NK-92 (cell line): Measurements from ENCODE around the gene SIPA1L3.
"Not testable (repeated sequence)": the region's sequence is repeated elsewhere in the genome, so short reads cannot be mapped to it uniquely, and the experiment has no call there.

Experiments used
- DNase-seq: peaks from one replicate; lab custom pipeline; 2025; ENCODE audit not compliant: unreplicated experiment; lab: John Stamatoyannopoulos, UW

Gene SIPA1L3

DNA sequence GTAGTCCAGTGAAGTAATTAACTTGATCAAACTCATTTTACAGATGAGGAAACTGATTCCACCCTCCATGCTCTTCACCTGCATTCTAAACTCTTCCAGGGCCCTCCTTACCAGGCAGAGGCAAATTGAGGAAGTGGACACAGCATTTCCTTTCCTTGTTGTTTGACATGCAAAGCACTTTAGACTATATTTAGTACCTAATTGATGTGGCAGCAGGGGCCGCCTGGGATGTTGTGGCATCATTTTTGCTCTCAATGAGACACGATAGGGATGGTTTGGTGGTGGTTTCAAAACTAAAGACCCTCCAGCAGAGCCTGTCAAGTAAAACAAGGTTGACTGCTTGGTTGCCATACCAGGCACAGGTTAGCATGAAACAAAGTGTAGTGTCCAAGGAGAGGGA lies 7.9 kb downstream of the SIPA1L3 start:
- DNase-seq, result no peak

- DNase-seq, result no peak
Measured at GRCh38 chr19:37920591-37921450, 13.8 kb downstream of the SIPA1L3 start.

DNA sequence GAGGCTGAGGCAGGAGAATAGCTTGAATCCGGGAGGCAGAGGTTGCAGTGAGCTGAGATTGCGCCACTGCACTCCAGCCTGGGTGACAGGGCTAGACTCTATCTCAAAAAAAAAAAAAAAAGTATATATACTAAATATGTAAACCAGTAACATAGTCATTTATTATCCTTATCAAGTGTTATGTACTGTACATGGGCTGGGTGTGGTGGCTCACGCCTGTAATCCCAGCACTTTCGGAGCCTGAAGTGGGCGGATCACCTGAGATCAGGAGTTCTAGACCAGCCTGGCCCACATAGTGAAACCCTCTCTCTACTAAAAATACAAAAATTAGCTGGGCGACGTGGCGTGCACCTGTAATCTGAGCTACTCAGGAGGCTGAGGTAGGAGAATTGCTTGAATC lies 17.6 kb downstream of the SIPA1L3 start:
- not testable (repeated sequence) for DNase-seq

DNA sequence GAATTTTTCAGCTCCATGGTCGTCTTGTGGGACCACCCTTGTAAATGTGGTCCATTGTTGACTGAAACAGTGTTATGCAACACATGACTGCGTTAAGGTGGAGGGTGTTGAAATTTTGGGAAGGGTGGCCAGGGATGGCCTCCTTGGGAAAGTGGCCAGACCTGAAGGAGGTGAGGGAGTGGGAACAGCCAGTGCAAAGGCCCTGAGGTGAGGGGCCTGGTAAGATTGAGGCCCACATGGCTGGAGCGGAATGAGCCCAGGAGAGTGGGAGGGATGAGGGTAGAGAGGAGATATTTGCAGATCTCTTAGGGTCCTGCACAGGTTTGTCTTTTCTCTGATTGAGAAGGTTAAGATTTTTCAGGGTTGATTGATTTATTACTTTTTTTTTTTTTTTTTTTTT lies 18.2 kb downstream of the SIPA1L3 start:
- DNase-seq, result no peak

DNA sequence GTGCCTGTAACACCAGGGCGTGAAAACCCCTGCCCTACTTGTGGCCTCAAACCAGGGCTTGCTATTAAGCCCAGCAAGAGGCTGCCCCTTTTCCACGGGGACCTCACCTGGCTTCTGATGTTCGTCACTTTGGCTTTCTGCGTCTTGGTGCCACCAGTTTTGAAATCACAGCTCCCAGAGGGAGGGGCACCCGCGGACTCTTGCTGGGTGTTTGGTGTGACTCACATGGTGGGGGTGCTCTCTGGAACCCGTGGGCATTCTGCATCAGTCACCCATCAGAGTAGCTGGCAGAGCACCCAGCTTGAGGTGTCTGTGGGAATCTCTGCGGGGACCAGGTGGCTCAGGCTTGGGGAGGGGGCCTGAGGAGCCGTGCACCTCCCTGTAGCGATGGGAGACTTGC lies 19.2 kb downstream of the SIPA1L3 start:
- DNase-seq, result no peak

DNA sequence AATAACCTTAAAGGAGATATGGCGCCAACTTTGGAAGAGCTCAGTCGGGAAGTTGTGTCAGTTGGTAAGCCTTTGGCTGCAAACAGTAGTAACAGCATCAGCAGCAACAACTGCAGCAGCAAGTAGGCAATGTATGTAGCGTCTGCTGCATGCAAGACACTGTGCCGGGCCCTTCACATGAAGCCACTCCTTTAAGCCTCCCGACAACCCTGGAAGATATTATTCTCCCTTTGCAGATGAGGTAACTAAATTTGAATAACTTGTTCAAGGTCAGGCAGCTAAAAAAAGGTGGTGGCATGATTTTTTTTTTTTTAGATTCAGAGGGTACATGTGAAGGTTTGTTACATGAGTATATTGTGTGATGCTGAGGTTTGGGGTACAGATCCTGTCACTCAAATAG lies 19.7 kb downstream of the SIPA1L3 start:
- DNase-seq, result no peak

DNA sequence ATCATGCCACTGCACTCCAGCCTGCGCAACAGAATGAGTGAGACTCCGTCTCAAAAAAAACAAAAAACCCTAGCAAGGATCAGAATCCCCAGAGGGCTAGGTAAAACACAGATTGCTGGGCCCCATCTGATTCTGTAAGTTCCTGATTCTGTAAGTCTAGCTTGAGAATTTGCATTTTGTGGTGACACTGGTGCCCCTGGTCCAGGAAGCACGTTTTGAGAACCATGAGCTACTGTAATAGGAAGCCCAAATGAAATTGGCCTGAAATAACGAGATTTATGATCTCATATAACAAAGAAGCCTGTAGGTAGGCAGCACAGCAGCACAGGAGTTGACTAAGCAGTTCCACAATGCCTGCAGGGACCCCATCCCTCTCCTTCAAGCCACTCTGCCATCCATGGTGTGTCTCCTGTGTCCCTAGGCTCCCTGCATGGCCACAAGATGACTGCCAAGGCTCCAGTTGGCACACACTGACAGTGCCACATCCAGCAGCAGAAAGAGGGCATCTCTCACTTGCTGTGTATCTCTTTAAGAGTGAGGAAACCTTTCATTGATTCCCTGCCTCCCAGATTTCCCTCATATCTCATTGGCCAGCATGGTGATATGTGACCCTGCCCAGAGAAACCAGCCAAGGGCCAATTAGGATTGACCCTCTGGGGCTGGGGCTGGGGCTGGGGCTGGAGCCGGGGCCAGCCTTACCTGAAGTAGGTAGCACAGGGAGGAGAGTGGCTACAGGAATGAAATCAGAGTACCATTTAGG lies 21.7 kb downstream of the SIPA1L3 start:
- no peak for DNase-seq

DNA sequence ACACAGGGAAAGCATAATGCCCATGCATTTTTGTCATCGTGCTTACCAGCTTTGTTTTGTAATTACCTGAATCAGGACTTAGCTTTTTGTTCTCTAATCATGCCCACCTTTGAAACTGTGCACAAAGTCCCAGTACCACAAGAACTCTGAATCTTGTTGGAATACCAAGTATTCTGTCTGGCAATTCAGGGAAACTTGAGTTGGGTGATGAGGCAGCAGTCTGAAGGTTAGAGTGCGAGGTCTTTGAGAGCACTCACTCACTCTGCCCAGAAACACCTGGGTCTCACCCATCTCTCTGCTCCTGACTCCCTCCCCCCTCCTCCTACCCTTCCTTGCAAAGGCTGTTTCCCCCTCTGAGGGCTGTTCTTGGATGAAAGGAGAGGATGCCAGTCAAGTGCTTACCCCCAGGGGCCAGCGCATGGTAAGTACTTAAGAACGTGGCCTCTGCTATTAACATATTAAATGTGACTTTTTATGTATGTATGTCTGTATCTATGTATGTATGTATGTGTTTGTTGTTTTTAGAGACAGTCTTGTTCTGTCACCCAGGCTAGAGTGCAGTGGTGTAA lies 22.4 kb downstream of the SIPA1L3 start:
- no peak for DNase-seq

GRCh38 chr19:37930416-37930815 lies 23.4 kb downstream of the SIPA1L3 start:
- DNase-seq, result no peak

DNA sequence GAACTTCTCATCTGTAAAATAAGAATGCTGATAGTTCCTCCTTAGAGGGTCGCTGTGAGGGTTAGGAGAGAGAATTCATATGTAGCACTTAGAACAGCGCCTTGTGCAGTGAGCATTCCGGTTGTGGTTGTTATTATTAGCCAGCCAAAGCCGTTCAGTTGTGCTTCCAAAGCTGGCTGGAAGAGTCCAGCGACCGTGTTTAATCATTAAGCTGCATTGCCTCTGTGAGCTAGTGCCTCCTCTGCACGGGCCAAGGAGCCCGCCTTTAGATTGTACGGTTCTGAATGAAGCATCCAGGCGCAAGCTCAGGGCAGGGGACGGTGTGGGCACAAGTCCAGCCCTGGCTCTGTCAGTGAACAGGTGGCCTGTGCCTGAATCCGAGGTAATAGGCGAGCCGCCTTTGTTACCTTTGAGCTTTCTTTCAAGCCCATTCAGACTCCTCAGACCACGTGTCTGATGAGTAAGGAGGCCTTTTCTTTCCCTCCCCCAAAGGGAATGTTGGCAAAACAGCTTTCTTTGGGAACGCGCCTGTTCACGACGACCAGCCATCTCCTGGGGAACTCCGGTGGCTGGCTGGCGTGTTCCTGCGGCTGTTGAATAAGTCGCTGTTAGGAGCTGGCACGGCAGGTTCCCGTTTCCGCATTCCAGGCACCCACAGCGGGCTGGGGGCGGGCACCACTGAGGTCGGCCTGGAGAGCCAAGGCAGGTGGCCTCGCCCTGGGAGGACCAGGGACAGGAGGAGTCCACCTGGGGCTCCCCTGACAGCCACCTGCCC lies 25.1 kb downstream of the SIPA1L3 start:
- no peak for DNase-seq

- DNase-seq, result no peak
Measured at GRCh38 chr19:37932985-37933936, 26.3 kb downstream of the SIPA1L3 start.

GRCh38 chr19:37933937-37934358 lies 26.9 kb downstream of the SIPA1L3 start:
- no peak for DNase-seq

DNA sequence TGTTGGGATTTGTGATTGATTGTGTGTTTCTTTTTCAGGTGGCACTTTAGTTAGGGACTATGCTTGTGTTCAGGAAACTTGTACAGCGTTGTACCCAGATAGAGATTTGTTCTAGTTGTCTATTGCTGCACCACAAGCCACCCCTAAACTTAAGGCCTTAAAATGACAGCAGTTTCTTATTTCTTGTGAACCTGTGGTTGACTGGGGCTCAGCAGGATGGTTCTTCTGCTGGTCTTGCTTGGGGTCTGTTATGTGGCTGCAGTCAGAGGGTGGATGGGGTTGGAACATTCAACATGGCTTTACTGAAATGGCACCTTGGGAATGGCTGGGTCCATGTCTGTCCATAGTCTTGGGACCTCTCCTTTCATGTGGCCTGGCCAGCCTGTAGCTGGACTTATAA lies 28.3 kb downstream of the SIPA1L3 start:
- no peak for DNase-seq

DNA sequence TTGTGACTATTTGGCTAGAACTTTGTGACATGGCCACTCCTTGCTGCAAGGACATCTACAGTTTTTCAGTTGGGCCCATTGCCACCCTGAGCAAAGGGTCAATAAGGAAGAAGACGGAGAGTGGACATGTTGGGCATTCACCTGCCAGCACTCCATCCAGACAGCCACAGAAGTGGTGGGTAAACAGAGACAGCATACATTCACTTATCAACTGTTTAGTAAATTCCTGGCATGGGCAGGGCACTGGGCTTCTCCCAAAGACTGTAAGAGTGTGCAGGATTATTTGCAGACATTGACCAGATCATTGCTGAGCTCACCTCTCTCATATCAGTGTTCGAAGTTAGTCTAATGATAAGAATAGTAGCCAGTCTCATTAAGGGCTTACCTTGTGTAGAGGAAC lies 29.2 kb downstream of the SIPA1L3 start:
- no peak for DNase-seq

GRCh38 chr19:37936886-37937285 lies 29.9 kb downstream of the SIPA1L3 start:
- DNase-seq, result no peak

DNA sequence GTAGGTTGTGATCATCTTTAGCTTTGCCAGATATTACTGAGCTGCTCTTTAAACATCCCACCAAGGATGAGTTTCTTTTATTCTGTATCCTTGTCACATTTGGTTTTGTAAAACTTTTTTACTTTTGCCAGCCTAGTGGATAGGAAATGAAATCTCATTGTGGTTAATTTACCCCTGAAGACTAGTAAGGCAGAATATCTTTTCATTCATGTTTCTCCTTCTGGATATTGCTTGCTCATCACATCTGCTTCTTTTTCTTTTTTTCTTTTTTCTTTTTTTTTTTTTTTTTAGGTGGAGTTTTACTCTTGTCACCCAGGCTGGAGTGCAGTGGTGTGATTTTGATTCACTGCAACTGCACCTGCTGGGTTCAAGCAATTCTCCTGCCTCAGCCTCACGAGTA lies 31.3 kb downstream of the SIPA1L3 start:
- DNase-seq, result no peak

DNA sequence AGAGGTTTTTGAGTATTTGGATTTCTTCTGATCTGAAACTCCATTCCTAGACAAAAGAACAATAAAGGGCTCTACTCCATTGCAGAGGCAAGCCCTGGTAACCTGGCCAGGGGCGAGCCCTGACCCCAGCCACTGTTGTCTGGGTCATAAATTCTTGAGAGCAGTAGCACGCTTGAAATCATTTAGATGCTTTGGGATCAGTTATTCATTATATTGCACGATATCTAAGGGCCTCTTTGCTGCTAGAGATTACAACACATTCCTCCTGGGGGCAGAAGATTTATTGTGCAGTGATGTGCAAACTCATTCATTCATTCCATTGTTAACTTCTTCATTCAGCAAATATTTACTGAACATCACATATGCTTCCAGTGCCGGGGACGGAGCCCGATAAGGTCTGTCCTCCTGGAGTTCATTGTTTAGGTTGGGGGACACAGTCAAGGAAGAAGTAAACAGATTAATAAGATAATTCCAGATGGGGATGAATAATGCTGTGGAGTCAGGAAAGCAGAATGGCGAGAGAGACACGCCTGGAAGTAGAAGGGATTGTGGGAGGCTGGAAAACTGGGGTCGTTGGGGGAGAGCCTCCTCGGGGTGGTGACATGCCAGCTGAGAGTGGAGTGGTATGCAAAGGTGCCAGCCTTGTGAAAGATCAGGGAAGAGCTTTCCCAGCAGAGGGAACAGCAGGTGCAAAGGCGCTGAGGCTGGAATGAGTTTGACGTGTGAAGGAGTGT lies 34.9 kb downstream of the SIPA1L3 start:
- DNase-seq, result no peak

GRCh38 chr19:37942516-37942902 lies 35.5 kb downstream of the SIPA1L3 start:
- DNase-seq, result no peak

DNA sequence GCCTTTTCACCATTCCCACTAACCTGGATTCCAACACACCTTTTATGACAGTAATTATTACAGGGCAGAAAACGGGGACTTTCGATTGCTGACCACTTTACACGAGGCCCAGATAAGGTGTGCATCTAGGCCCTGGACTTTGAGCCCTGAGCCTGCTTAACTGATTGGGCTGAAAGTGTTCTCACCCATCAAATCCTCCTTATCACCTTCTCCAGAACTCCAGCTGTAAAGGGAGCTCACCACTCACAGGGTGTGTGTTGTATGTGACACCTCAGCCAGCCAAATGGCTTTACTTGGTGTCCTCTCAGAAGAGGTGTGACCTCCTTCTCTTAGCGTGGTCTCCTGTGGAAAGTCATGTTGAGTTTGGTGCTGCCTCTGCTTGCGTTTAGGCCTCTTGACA lies 36.5 kb downstream of the SIPA1L3 start:
- no peak for DNase-seq
